Brain microvascular endothelial cell (primary cell): ENCODE results near the gene SIDT2.

Experiments
- DNase-seq: peaks from one replicate; pipeline ENCODE4 v3.0.0-alpha.2; 2020
- H3K27ac ChIP-seq: fragments of 250-450 bp; sonication (Bioruptor Pico); 2 replicates; pipeline ENCODE4 v1.5.1; 2020; ENCODE audit warnings: mild to moderate bottlenecking, moderate library complexity
- H3K27me3 ChIP-seq: fragments of 250-450 bp; sonication (Bioruptor Pico); replicated peaks from 2 replicates; pipeline ENCODE4 v1.5.1; 2020; ENCODE audit warnings: mild to moderate bottlenecking
- H3K36me3 ChIP-seq: fragments of 250-450 bp; sonication (Bioruptor Pico); replicated peaks from 2 replicates; pipeline ENCODE4 v1.5.1; 2020; ENCODE audit warnings: mild to moderate bottlenecking
- H3K4me3 ChIP-seq: 2 replicates; pipeline ENCODE4 v1.5.1; 2011; ENCODE audit warnings: low read depth, mild to moderate bottlenecking, control low read depth, low read length, moderate library complexity
- CTCF ChIP-seq: IDR thresholded peaks from 2 replicates; pipeline ENCODE4 v1.5.1; 2011; ENCODE audit warnings: low read depth, mild to moderate bottlenecking, moderate library complexity, low read length, control low read depth, inconsistent platforms; ENCODE audit errors: missing control alignments
- in situ Hi-C: cut with HindIII; loops from 2 replicates; pipeline ENCODE4 v1.10.0; 2017; ENCODE audit warnings: low sequenced_read_pairs, low pct_ligation_motif_present

Gene SIDT2

GRCh38 chr11:117238221-117238620, 59.7 kb downstream of the SIDT2 start:
- no peak for TF ChIP-seq CTCF
- H3K27me3 ChIP-seq, result no peaks in the 10 kb centered on the region
- H3K36me3 ChIP-seq, result peaks cover 6% of the 10 kb centered on the region
- H3K27ac ChIP-seq, result no peak overlapping the region
- DNase-seq, result no peak
- in situ Hi-C loops, result no loop called here
- H3K4me3 ChIP-seq, result no peak overlapping the region

- Histone ChIP-seq H3K27ac (peak overlapping the region; percentile 46), H3K36me3 (peaks cover 11% of the 10 kb centered on the region), H3K27me3 (no peaks in the 10 kb centered on the region), H3K4me3 (no peak overlapping the region)
- TF ChIP-seq CTCF, result peak; percentile 78
- peak; percentile 95 for DNase-seq
- in situ Hi-C loops, result no loop called here
Observed at GRCh38 chr11:117239295-117239694, 60.8 kb downstream of the SIDT2 start.
